Measurements from ENCODE around the gene RNFT2. TPM values are rescaled to one million over a fixed set of nuclear protein-coding genes. Genes with fewer than 3 reads are reported as not detected.

RNFT2 gene
- total RNA-seq, 4 donors from 2014 or later = 0.68 to 1.2 (median 1.2) TPM; not detected in 1

DNA sequence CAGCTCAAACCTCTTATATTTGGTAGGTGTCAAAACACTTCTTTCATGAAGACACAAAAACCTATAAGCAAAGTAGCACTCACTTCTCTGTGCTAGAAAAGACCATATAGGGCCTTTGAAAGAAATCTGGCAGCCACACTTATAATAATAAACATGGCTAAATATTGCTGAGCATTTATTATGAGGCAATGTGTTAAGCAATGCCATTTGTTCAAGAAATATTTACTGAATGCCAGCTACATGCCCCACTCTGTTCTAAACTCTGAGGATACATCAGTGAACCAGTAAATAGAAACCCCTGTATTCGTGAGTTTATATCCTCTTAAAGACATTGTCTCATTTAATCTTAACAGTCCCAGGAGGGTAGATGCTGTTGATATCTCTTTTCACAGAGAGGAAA, 52.0 kb downstream of the RNFT2 start:
- no peak overlapping the region for H3K4me3 ChIP-seq (ENCODE audit: low read depth, poor library complexity, severe bottlenecking)
- intact Hi-C loops (cut with DNase I; ENCODE audit: low total_unique reads) = no loop called here
- DNase-seq (ENCODE audit: low spot score in 2 of 2) = no peak
- TF ChIP-seq CTCF (IDR thresholded peaks at IDR 0.05) = no peak
- TF ChIP-seq POLR2A (IDR thresholded peaks at IDR 0.05) = no peak
- WGBS, 2 donors = 69 to 73% methylated on average over 1 of the region's 1 CpG

DNA sequence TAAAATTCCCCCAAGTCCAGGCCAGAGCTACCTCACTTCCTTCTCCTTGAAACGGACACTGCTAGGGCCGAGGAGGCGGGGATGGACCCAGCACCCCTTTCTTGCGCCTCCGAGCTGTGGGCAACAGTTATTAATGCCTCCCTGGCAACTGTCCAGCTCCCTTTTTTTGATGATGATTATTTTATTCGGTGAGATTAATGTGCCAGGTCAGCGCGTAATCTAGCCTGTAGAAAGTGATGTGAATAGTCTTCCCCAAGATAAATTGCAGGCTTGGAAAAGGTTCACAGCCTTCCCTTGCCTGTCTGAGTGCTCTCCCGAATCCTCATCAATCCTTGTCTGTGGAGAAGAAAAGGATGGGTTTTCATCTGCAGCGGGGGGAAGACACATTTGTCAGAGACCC, 54.3 kb downstream of the RNFT2 start:
- intact Hi-C loops (cut with DNase I; ENCODE audit: low total_unique reads) = no loop called here
- WGBS, 2 donors = 83 to 84% methylated on average over 10 of the region's 10 CpGs
- no peak for TF ChIP-seq CTCF (IDR thresholded peaks at IDR 0.05)
- no peak for TF ChIP-seq POLR2A (IDR thresholded peaks at IDR 0.05)
- DNase-seq (ENCODE audit: low spot score in 2 of 2) = no peak
- no peak overlapping the region for H3K4me3 ChIP-seq (ENCODE audit: low read depth, poor library complexity, severe bottlenecking)

DNA sequence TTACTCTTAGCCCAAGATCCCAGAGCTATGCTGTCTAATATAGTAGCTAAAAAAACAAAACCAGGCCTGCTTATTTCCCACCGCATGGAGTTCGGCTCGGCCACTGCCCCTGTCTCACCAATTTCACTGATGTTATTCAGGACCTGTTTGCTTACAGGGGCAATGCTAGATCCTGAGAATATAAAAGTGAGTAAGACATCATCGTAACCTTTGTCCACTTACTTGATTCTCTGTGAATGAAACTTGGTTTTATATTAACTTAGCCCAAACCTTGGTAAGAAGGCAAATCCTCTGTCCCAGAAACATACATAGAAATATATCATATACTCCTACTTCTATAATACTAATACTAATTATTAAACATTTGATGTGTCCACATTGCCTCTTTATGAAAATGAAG, 56.6 kb downstream of the RNFT2 start:
- no peak for DNase-seq (ENCODE audit: low spot score in 2 of 2)
- WGBS, 2 donors = 91 to 94% methylated on average over 4 of the region's 4 CpGs
- intact Hi-C loops (cut with DNase I; ENCODE audit: low total_unique reads) = no loop called here
- TF ChIP-seq POLR2A (IDR thresholded peaks at IDR 0.05) (no peak), CTCF (IDR thresholded peaks at IDR 0.05) (no peak)
- no peak overlapping the region for H3K4me3 ChIP-seq (ENCODE audit: low read depth, poor library complexity, severe bottlenecking)

DNA sequence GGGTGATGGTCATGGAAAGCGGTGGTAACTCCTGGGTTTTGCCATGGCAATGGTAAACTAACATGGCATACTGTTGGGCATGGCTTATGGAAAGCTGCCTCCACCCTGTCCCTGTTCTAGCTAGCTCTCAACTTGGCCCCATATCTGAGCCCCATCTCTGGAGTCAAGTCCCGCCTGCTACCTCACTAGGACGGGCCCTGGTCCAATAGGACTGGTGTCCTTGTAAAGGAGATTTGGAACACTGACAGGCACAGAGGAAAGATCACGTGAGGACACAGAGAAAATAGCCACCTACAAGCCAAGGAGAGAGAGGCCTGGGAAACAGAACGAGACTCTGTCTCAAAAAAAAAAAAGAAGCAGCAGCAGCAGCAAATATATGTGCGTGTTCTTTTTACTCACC, 59.8 kb downstream of the RNFT2 start:
- DNase-seq (ENCODE audit: low spot score in 2 of 2) = no peak
- intact Hi-C loops (cut with DNase I; ENCODE audit: low total_unique reads) = no loop called here
- 88 to 90% methylated on average over 6 of the region's 6 CpGs for WGBS, 2 donors
- no peak for TF ChIP-seq POLR2A (IDR thresholded peaks at IDR 0.05)
- no peak for TF ChIP-seq CTCF (IDR thresholded peaks at IDR 0.05)
- no peak overlapping the region for H3K4me3 ChIP-seq (ENCODE audit: low read depth, poor library complexity, severe bottlenecking)

DNA sequence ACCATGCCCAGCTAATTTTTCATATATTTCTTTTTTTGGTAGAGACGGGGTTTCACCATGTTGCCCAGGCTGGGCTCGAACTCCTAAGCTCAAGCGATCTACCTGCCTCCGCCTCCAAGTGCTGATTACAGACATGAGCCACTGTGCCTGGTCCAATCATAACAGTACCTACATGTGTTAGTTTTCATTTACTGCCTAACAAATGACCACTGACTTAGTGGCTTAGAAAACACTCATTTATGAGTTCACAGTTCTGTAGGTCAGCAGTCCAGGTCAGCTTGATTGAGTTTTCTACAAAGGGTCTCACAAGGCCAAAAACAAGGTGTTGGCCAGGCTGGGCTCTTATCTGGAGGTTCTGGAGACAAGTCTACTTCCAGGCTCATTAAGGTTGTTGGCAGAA, 60.6 kb downstream of the RNFT2 start:
- DNase-seq (ENCODE audit: low spot score in 2 of 2) = no peak
- TF ChIP-seq POLR2A (IDR thresholded peaks at IDR 0.05) (no peak), CTCF (IDR thresholded peaks at IDR 0.05) (no peak)
- intact Hi-C loops (cut with DNase I; ENCODE audit: low total_unique reads) = no loop called here
- WGBS, 2 donors = 96 to 99% methylated on average over 4 of the region's 4 CpGs
- no peak overlapping the region for H3K4me3 ChIP-seq (ENCODE audit: low read depth, poor library complexity, severe bottlenecking)

- intact Hi-C loops (cut with DNase I; ENCODE audit: low total_unique reads) = no loop called here
- no peak overlapping the region for H3K4me3 ChIP-seq (ENCODE audit: low read depth, poor library complexity, severe bottlenecking)
- WGBS, 2 donors = 79 to 91% methylated on average over 6 of the region's 6 CpGs
- DNase-seq (ENCODE audit: low spot score in 2 of 2) = no peak
- no peak for TF ChIP-seq POLR2A (IDR thresholded peaks at IDR 0.05)
- no peak for TF ChIP-seq CTCF (IDR thresholded peaks at IDR 0.05)
Observed at GRCh38 chr12:116799955-116800354, 61.8 kb downstream of the RNFT2 start.

Data from lower leg skin (tissue), 4 donors.